Activated naive CD8-positive, alpha-beta T cell treated with anti-CD3 and anti-CD28 coated beads for 36 hours (primary cell): ENCODE data around the gene ARSI. TPM values are rescaled to one million over a fixed set of nuclear protein-coding genes. Genes with fewer than 3 reads are reported as not detected.
"Not testable (repeated sequence)": the region's sequence is repeated elsewhere in the genome, so short reads cannot be mapped to it uniquely, and the experiment has no call there.

ENCODE experiments used
- DNase-seq: peaks from one replicate; pipeline ENCODE4 v3.0.0; 2021
- H3K27ac Mint-ChIP-seq: one replicate; pipeline ENCODE4 v1.8.0; 2022; ENCODE audit warnings: mild to moderate bottlenecking, moderate library complexity, mixed read lengths
- H3K27me3 Mint-ChIP-seq: one replicate; pipeline ENCODE4 v1.8.0; 2022; ENCODE audit warnings: mild to moderate bottlenecking, mixed read lengths
- H3K36me3 Mint-ChIP-seq: one replicate; pipeline ENCODE4 v1.8.0; 2021; ENCODE audit warnings: mild to moderate bottlenecking, mixed read lengths
- H3K4me1 Mint-ChIP-seq: one replicate; pipeline ENCODE4 v1.8.0; 2021; ENCODE audit warnings: mixed read lengths
- H3K4me3 Mint-ChIP-seq: one replicate; pipeline ENCODE4 v1.8.0; 2022; ENCODE audit warnings: mild to moderate bottlenecking, moderate library complexity, mixed read lengths
- H3K9me3 Mint-ChIP-seq: one replicate; pipeline ENCODE4 v1.8.0; 2022; ENCODE audit warnings: mixed read lengths
- total RNA-seq, 2 experiments: library from RNA; stranded (reverse); gene quantifications; one replicate each; pipeline ENCODE4 v1.2.3, GENCODE V29; 2021

Gene ARSI
- total RNA-seq, 2 experiments from 2014 or later: not detected

- H3K4me1 Mint-ChIP-seq: no peaks in the 10 kb centered on the region
- no peaks in the 10 kb centered on the region for H3K9me3 Mint-ChIP-seq
- no peaks in the 10 kb centered on the region for H3K27me3 Mint-ChIP-seq
- H3K36me3 Mint-ChIP-seq: no peaks in the 10 kb centered on the region
- no peak overlapping the region for H3K4me3 Mint-ChIP-seq
- no peak overlapping the region for H3K27ac Mint-ChIP-seq
- no peak for DNase-seq
Observed at GRCh38 chr5:150262502-150262901, 40.2 kb downstream of the ARSI start.

- H3K27me3 Mint-ChIP-seq: no peaks in the 10 kb centered on the region
- H3K4me1 Mint-ChIP-seq: no peaks in the 10 kb centered on the region
- H3K27ac Mint-ChIP-seq: no peak overlapping the region
- H3K36me3 Mint-ChIP-seq: no peaks in the 10 kb centered on the region
- H3K4me3 Mint-ChIP-seq: no peak overlapping the region
- no peak for DNase-seq
- no peaks in the 10 kb centered on the region for H3K9me3 Mint-ChIP-seq
Observed at GRCh38 chr5:150261231-150261630, 41.5 kb downstream of the ARSI start.

- no peaks in the 10 kb centered on the region for H3K27me3 Mint-ChIP-seq
- no peak overlapping the region for H3K27ac Mint-ChIP-seq
- no peaks in the 10 kb centered on the region for H3K9me3 Mint-ChIP-seq
- DNase-seq: no peak
- no peaks in the 10 kb centered on the region for H3K4me1 Mint-ChIP-seq
- no peaks in the 10 kb centered on the region for H3K36me3 Mint-ChIP-seq
- no peak overlapping the region for H3K4me3 Mint-ChIP-seq
Observed at GRCh38 chr5:150258130-150258529, 44.6 kb downstream of the ARSI start.

- Mint-ChIP-seq H3K27me3 (no peaks in the 10 kb centered on the region), H3K9me3 (no peaks in the 10 kb centered on the region), H3K36me3 (no peaks in the 10 kb centered on the region), H3K27ac (no peak overlapping the region), H3K4me1 (no peaks in the 10 kb centered on the region), H3K4me3 (no peak overlapping the region)
- DNase-seq: no peak
Observed at GRCh38 chr5:150257424-150257823, 45.3 kb downstream of the ARSI start.

- no peaks in the 10 kb centered on the region for H3K9me3 Mint-ChIP-seq
- no peak overlapping the region for H3K27ac Mint-ChIP-seq
- DNase-seq: no peak
- no peaks in the 10 kb centered on the region for H3K27me3 Mint-ChIP-seq
- no peaks in the 10 kb centered on the region for H3K4me1 Mint-ChIP-seq
- H3K4me3 Mint-ChIP-seq: no peak overlapping the region
- H3K36me3 Mint-ChIP-seq: no peaks in the 10 kb centered on the region
Observed at GRCh38 chr5:150256410-150257064, 46.2 kb downstream of the ARSI start.

- H3K27me3 Mint-ChIP-seq: no peaks in the 10 kb centered on the region
- no peaks in the 10 kb centered on the region for H3K36me3 Mint-ChIP-seq
- H3K27ac Mint-ChIP-seq: no peak overlapping the region
- no peak for DNase-seq
- H3K4me1 Mint-ChIP-seq: no peaks in the 10 kb centered on the region
- no peaks in the 10 kb centered on the region for H3K9me3 Mint-ChIP-seq
- no peak overlapping the region for H3K4me3 Mint-ChIP-seq
Observed at GRCh38 chr5:150255659-150256409, 46.9 kb downstream of the ARSI start.

- no peaks in the 10 kb centered on the region for H3K27me3 Mint-ChIP-seq
- no peaks in the 10 kb centered on the region for H3K9me3 Mint-ChIP-seq
- no peak for DNase-seq
- no peak overlapping the region for H3K27ac Mint-ChIP-seq
- no peak overlapping the region for H3K4me3 Mint-ChIP-seq
- no peaks in the 10 kb centered on the region for H3K4me1 Mint-ChIP-seq
- no peaks in the 10 kb centered on the region for H3K36me3 Mint-ChIP-seq
Observed at GRCh38 chr5:150254774-150255173, 47.9 kb downstream of the ARSI start.

- Mint-ChIP-seq H3K27me3 (no peaks in the 10 kb centered on the region), H3K36me3 (no peaks in the 10 kb centered on the region), H3K9me3 (no peaks in the 10 kb centered on the region), H3K4me1 (no peaks in the 10 kb centered on the region), H3K4me3 (no peak overlapping the region), H3K27ac (no peak overlapping the region)
- no peak for DNase-seq
Observed at GRCh38 chr5:150254363-150254762, 48.3 kb downstream of the ARSI start.

- H3K36me3 Mint-ChIP-seq: no peaks in the 10 kb centered on the region
- no peaks in the 10 kb centered on the region for H3K27me3 Mint-ChIP-seq
- H3K4me3 Mint-ChIP-seq: no peak overlapping the region
- H3K27ac Mint-ChIP-seq: no peak overlapping the region
- no peaks in the 10 kb centered on the region for H3K4me1 Mint-ChIP-seq
- no peak for DNase-seq
- H3K9me3 Mint-ChIP-seq: no peaks in the 10 kb centered on the region
Observed at GRCh38 chr5:150253416-150254208, 49.1 kb downstream of the ARSI start.

GRCh38 chr5:150252489-150252888, 50.2 kb downstream of the ARSI start:
- Mint-ChIP-seq H3K9me3 (no peaks in the 10 kb centered on the region), H3K36me3 (no peaks in the 10 kb centered on the region), H3K4me1 (no peaks in the 10 kb centered on the region), H3K4me3 (no peak overlapping the region), H3K27me3 (no peaks in the 10 kb centered on the region), H3K27ac (no peak overlapping the region)
- DNase-seq: no peak

GRCh38 chr5:150251504-150251903, 51.2 kb downstream of the ARSI start:
- no peaks in the 10 kb centered on the region for H3K36me3 Mint-ChIP-seq
- no peak overlapping the region for H3K27ac Mint-ChIP-seq
- no peaks in the 10 kb centered on the region for H3K9me3 Mint-ChIP-seq
- H3K27me3 Mint-ChIP-seq: no peaks in the 10 kb centered on the region
- no peak overlapping the region for H3K4me3 Mint-ChIP-seq
- no peak for DNase-seq
- no peaks in the 10 kb centered on the region for H3K4me1 Mint-ChIP-seq

- Mint-ChIP-seq H3K9me3 (no peaks in the 10 kb centered on the region), H3K36me3 (no peaks in the 10 kb centered on the region), H3K4me3 (no peak overlapping the region), H3K27me3 (no peaks in the 10 kb centered on the region), H3K27ac (no peak overlapping the region), H3K4me1 (no peaks in the 10 kb centered on the region)
- no peak for DNase-seq
Observed at GRCh38 chr5:150249744-150250143, 53.0 kb downstream of the ARSI start.

- no peaks in the 10 kb centered on the region for H3K36me3 Mint-ChIP-seq
- no peaks in the 10 kb centered on the region for H3K4me1 Mint-ChIP-seq
- no peak overlapping the region for H3K4me3 Mint-ChIP-seq
- DNase-seq: no peak
- no peak overlapping the region for H3K27ac Mint-ChIP-seq
- no peaks in the 10 kb centered on the region for H3K27me3 Mint-ChIP-seq
- H3K9me3 Mint-ChIP-seq: no peaks in the 10 kb centered on the region
Observed at GRCh38 chr5:150248946-150249345, 53.8 kb downstream of the ARSI start.

- not testable (repeated sequence) for H3K27me3 Mint-ChIP-seq, H3K4me3 Mint-ChIP-seq, H3K36me3 Mint-ChIP-seq, DNase-seq, H3K9me3 Mint-ChIP-seq, H3K4me1 Mint-ChIP-seq, H3K27ac Mint-ChIP-seq
Observed at GRCh38 chr5:150248493-150248892, 54.2 kb downstream of the ARSI start.

- H3K27ac Mint-ChIP-seq: no peak overlapping the region
- no peaks in the 10 kb centered on the region for H3K27me3 Mint-ChIP-seq
- no peaks in the 10 kb centered on the region for H3K36me3 Mint-ChIP-seq
- no peak overlapping the region for H3K4me3 Mint-ChIP-seq
- DNase-seq: no peak
- H3K9me3 Mint-ChIP-seq: no peaks in the 10 kb centered on the region
- no peaks in the 10 kb centered on the region for H3K4me1 Mint-ChIP-seq
Observed at GRCh38 chr5:150247726-150248125, 55.0 kb downstream of the ARSI start.
